GM18867 (cell line): ENCODE results near the gene TSHZ2.
"Not testable (repeated sequence)": the region's sequence is repeated elsewhere in the genome, so short reads cannot be mapped to it uniquely, and the experiment has no call there.

Experiments used
- ATAC-seq: cut with Tn5 transposase; IDR thresholded peaks from one replicate; pipeline ENCODE4 v1.9.1; 2021; ENCODE audit warnings: mild to moderate bottlenecking, moderate library complexity; ENCODE audit not compliant: unreplicated experiment

TSHZ2 gene

GRCh38 chr20:53517146-53517545 is 545.0 kb downstream of the TSHZ2 start:
- ATAC-seq, result no peak

GRCh38 chr20:53521421-53521820 is 549.3 kb downstream of the TSHZ2 start:
- not testable (repeated sequence) for ATAC-seq

GRCh38 chr20:53522026-53522425 is 549.9 kb downstream of the TSHZ2 start:
- no peak for ATAC-seq

GRCh38 chr20:53522696-53523095 is 550.5 kb downstream of the TSHZ2 start:
- no peak for ATAC-seq

- ATAC-seq, result not testable (repeated sequence)
Observed at GRCh38 chr20:53523615-53524014, 551.5 kb downstream of the TSHZ2 start.

- no peak for ATAC-seq
Observed at GRCh38 chr20:53524589-53525312, 552.6 kb downstream of the TSHZ2 start.

- ATAC-seq, result no peak
Observed at GRCh38 chr20:53527196-53527595, 555.0 kb downstream of the TSHZ2 start.

GRCh38 chr20:53529658-53530057 is 557.5 kb downstream of the TSHZ2 start:
- no peak for ATAC-seq

- ATAC-seq, result no peak
Observed at GRCh38 chr20:53530440-53530839, 558.3 kb downstream of the TSHZ2 start.

- ATAC-seq, result not testable (repeated sequence)
Observed at GRCh38 chr20:53532654-53533312, 560.6 kb downstream of the TSHZ2 start.

GRCh38 chr20:53533500-53533899 is 561.3 kb downstream of the TSHZ2 start:
- no peak for ATAC-seq

GRCh38 chr20:53534037-53534436 is 561.9 kb downstream of the TSHZ2 start:
- ATAC-seq, result no peak

GRCh38 chr20:53535878-53536277 is 563.7 kb downstream of the TSHZ2 start:
- ATAC-seq, result no peak

- ATAC-seq, result not testable (repeated sequence)
Observed at GRCh38 chr20:53536382-53536781, 564.2 kb downstream of the TSHZ2 start.

- no peak for ATAC-seq
Observed at GRCh38 chr20:53539516-53539915, 567.4 kb downstream of the TSHZ2 start.
